RWPE2 (cell line): ENCODE data around the gene LRBA.
A peak's percentile ranks its signal among the peaks of the same experiment; 100 is the strongest.

Experiments used
- ATAC-seq: fragments of 200-7000 bp; cut with Tn5 transposase; 3 replicates; pipeline ENCODE4 v1.9.1; 2021; ENCODE audit warnings: low read depth
- DNase-seq: peaks from one replicate; pipeline ENCODE4 v3.0.0-alpha.2; 2020; ENCODE audit warnings: low spot score
- H3K27ac ChIP-seq: fragments of 450-650 bp; 2 replicates; pipeline ENCODE4 v1.5.1; 2017; ENCODE audit warnings: mild to moderate bottlenecking; ENCODE audit not compliant: poor library complexity, severe bottlenecking
- H3K27me3 ChIP-seq: fragments of 250-450 bp; sonication (Bioruptor Pico); 2 replicates; pipeline ENCODE4 v1.5.1; 2021; ENCODE audit warnings: mild to moderate bottlenecking, moderate library complexity; ENCODE audit not compliant: insufficient read depth, poor library complexity, severe bottlenecking
- H3K36me3 ChIP-seq: fragments of 250-450 bp; sonication (Bioruptor Pico); 2 replicates; pipeline ENCODE4 v1.5.1; 2020; ENCODE audit warnings: low read depth, mild to moderate bottlenecking, moderate library complexity
- H3K4me1 ChIP-seq: fragments of 250-450 bp; sonication (Bioruptor Pico); 2 replicates; pipeline ENCODE4 v1.5.1; 2021; ENCODE audit warnings: mild to moderate bottlenecking, moderate library complexity; ENCODE audit not compliant: insufficient read depth, poor library complexity, severe bottlenecking
- H3K4me3 ChIP-seq: fragments of 250-450 bp; sonication (Bioruptor Pico); 2 replicates; pipeline ENCODE4 v1.5.1; 2021; ENCODE audit warnings: mild to moderate bottlenecking, moderate library complexity; ENCODE audit not compliant: severe bottlenecking
- H3K9me3 ChIP-seq: fragments of 250-450 bp; sonication (Bioruptor Pico); 2 replicates; pipeline ENCODE4 v1.5.1; 2021; ENCODE audit warnings: mild to moderate bottlenecking, moderate library complexity; ENCODE audit not compliant: severe bottlenecking
- TF ChIP-seq, protein P1 (sequence below): fragments of 450-650 bp; IDR thresholded peaks from one replicate; pipeline ENCODE4 v1.5.1; 2017; ENCODE audit warnings: mild to moderate bottlenecking, moderate library complexity; ENCODE audit not compliant: poor library complexity, severe bottlenecking

LRBA gene

DNA sequence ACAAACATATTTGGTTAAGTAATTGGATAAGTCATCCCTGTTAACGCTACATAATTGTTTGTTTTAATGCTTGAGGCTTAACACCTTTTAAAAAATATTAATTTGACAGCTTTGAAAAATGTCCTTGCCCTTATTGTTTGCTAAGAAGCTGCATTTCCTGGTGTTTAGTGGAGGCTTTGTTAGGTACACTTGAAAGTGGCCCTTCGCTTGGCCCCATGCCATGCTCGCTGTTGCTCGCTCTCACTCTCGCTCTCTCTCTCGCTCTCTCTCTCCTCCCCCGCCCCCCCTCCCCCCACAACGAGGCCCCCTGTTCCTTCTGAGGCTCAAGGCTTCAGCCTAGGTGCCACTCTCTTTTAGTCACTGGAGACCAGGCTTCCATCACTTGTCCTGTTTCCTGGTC, 797.3 kb downstream of the LRBA start:
- Histone ChIP-seq H3K36me3 (no peaks in the 10 kb centered on the region), H3K4me1 (no peaks in the 10 kb centered on the region), H3K9me3 (no peaks in the 10 kb centered on the region), H3K4me3 (no peak overlapping the region), H3K27me3 (no peaks in the 10 kb centered on the region), H3K27ac (no peak overlapping the region)
- TF ChIP-seq, protein P1, sequence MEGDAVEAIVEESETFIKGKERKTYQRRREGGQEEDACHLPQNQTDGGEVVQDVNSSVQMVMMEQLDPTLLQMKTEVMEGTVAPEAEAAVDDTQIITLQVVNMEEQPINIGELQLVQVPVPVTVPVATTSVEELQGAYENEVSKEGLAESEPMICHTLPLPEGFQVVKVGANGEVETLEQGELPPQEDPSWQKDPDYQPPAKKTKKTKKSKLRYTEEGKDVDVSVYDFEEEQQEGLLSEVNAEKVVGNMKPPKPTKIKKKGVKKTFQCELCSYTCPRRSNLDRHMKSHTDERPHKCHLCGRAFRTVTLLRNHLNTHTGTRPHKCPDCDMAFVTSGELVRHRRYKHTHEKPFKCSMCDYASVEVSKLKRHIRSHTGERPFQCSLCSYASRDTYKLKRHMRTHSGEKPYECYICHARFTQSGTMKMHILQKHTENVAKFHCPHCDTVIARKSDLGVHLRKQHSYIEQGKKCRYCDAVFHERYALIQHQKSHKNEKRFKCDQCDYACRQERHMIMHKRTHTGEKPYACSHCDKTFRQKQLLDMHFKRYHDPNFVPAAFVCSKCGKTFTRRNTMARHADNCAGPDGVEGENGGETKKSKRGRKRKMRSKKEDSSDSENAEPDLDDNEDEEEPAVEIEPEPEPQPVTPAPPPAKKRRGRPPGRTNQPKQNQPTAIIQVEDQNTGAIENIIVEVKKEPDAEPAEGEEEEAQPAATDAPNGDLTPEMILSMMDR, result no peak
- ATAC-seq, result no peak
- no peak for DNase-seq

DNA sequence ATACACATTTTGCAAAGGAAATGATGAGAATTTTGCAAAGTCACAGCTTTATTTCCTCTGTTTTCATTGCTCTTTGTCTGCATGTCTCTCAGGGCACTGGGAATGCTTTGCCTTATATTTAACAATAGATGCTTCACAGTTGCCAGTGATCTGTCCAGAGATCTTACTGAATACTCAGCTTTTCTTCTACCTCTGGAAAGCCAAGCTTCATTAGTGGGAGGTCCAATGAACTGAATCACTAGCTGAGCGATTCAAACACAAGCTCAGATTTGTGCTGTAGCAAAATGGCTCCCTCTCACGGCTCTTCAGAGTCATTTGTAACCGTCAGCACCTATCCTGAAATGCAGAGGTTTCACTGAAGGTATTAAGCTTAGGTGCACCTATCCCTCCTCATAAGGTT, 797.9 kb downstream of the LRBA start:
- Histone ChIP-seq H3K27ac (no peak overlapping the region), H3K36me3 (no peaks in the 10 kb centered on the region), H3K9me3 (no peaks in the 10 kb centered on the region), H3K27me3 (no peaks in the 10 kb centered on the region), H3K4me3 (no peak overlapping the region), H3K4me1 (no peaks in the 10 kb centered on the region)
- DNase-seq (no peak), ATAC-seq (peak; percentile 79)
- TF ChIP-seq, protein P1, result peak; percentile 59

DNA sequence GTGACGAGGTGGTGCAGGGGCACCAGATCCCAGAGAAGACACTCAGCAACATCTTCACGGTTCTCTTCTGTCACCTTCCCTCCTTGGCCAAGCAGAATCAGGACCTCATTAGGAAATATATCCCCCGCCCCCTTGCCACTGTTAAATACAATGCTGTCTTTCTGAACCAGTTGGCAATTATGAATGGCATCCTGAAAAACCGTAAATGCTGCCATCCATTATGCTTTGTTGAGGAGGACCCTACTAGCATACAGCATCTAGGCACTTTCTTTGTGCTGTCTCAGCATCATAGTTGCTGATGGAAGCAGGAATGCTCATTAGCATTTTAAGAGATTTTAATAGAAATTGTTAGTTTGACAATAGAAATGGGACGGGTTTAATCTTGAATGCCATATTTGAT, 798.4 kb downstream of the LRBA start:
- Histone ChIP-seq H3K27ac (no peak overlapping the region), H3K36me3 (no peaks in the 10 kb centered on the region), H3K4me3 (no peak overlapping the region), H3K27me3 (no peaks in the 10 kb centered on the region), H3K4me1 (no peaks in the 10 kb centered on the region), H3K9me3 (no peaks in the 10 kb centered on the region)
- TF ChIP-seq, protein P1, result no peak
- no peak for DNase-seq
- no peak for ATAC-seq

DNA sequence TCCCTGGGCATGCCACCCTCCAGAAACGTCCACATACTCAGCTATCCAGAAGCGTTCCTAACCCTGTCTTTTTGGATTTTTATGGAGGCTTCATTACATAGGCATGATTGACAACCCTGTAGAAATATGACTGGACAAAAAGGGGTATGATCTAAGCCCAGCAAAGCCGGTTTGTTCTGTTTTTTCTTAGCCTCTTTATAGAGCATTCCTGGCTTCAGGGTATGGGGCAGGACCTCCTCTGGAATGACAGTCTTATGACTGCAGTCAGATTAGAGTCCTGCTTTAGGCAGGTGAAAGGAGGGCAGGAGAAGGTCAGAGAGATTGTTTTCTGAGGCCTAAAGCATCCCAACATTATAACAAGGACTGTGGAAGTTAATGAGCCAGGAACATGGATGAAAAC, 799.5 kb downstream of the LRBA start:
- Histone ChIP-seq H3K4me1 (no peaks in the 10 kb centered on the region), H3K36me3 (no peaks in the 10 kb centered on the region), H3K27ac (no peak overlapping the region), H3K9me3 (no peaks in the 10 kb centered on the region), H3K27me3 (no peaks in the 10 kb centered on the region), H3K4me3 (no peak overlapping the region)
- no peak for DNase-seq
- TF ChIP-seq, protein P1, result no peak
- ATAC-seq, result no peak
